HepG2 (cell line): ENCODE data around the gene RRBP1. TPM values are rescaled to one million over a fixed set of nuclear protein-coding genes. Genes with fewer than 3 reads are reported as not detected.
A peak's percentile ranks its signal among the peaks of the same experiment; 100 is the strongest.

ENCODE experiments used
- EHMT2 ChIP-seq: fragments of 200-600 bp; sonication (generic); IDR thresholded peaks from 2 replicates; pipeline ENCODE4 v1.7.0; 2017; ENCODE audit warnings: antibody characterized with exemption, low read depth, low read length, borderline replicate concordance
- KMT2B ChIP-seq: IDR thresholded peaks from 2 replicates; pipeline ENCODE4 v1.6.1; 2016; ENCODE audit warnings: missing genetic modification reagents, missing compliant biosample characterization
- MAFG ChIP-seq: sonication (generic); formaldehyde crosslinking; IDR thresholded peaks from 2 replicates; pipeline ENCODE4 v1.5.1; 2020; ENCODE audit warnings: mild to moderate bottlenecking, missing genetic modification reagents
- MBD4 ChIP-seq: IDR thresholded peaks from 2 replicates; pipeline ENCODE4 v1.6.1; 2012; ENCODE audit warnings: low read length, inconsistent platforms, borderline replicate concordance
- MTF2 ChIP-seq: sonication (generic); formaldehyde crosslinking; IDR thresholded peaks from 2 replicates; pipeline ENCODE4 v1.5.0; 2020; ENCODE audit warnings: missing genetic modification reagents, borderline replicate concordance
- NCOA2 ChIP-seq: sonication (generic); formaldehyde crosslinking; IDR thresholded peaks from 2 replicates; pipeline ENCODE4 v1.8.0; 2022; ENCODE audit warnings: inconsistent platforms
- NCOA5 ChIP-seq: sonication (generic); formaldehyde crosslinking; IDR thresholded peaks from 2 replicates; pipeline ENCODE4 v1.4.0; 2020; ENCODE audit warnings: missing genetic modification reagents
- NFE2L2 ChIP-seq: fragments of 150-350 bp; IDR thresholded peaks from 2 replicates; pipeline ENCODE4 v1.6.1; 2014; ENCODE audit warnings: low read length
- THYN1 ChIP-seq: sonication (generic); formaldehyde crosslinking; IDR thresholded peaks from 2 replicates; pipeline ENCODE4 v1.8.1; 2023; ENCODE audit warnings: low read depth, mild to moderate bottlenecking, moderate library complexity, missing genetic modification reagents, borderline replicate concordance
- YEATS4 ChIP-seq: sonication (generic); formaldehyde crosslinking; IDR thresholded peaks from 2 replicates; pipeline ENCODE4 v1.4.0; 2020; ENCODE audit warnings: missing genetic modification reagents, borderline replicate concordance
- ZKSCAN1 ChIP-seq: fragments of 150-350 bp; IDR thresholded peaks from 2 replicates; pipeline ENCODE4 v1.6.1; 2014; ENCODE audit warnings: low read length
- ZKSCAN5 ChIP-seq: sonication (generic); formaldehyde crosslinking; IDR thresholded peaks from 2 replicates; pipeline ENCODE4 v1.5.1; 2020; ENCODE audit warnings: mild to moderate bottlenecking, missing genetic modification reagents
- ZNF549 ChIP-seq: sonication (generic); formaldehyde crosslinking; IDR thresholded peaks from 2 replicates; pipeline ENCODE4 v1.5.0; 2020; ENCODE audit warnings: missing genetic modification reagents
- ZSCAN29 ChIP-seq: sonication (generic); formaldehyde crosslinking; conservative IDR thresholded peaks from 2 replicates; pipeline ENCODE4 v1.4.0; 2020; ENCODE audit warnings: mild to moderate bottlenecking, missing genetic modification reagents
- polyA plus RNA-seq, 8 experiments: library from polyadenylated mRNA; depleted of rRNA in 3 of 8; stranded (reverse) in 7 of 8; unstranded in 1 of 8; fragments of >200 nt; fragmentation: Illumina TruSeq in 4 of 8; extraction: Trizol in 4 of 8; gene quantifications; 2 replicates each; pipeline versions ENCODE4 v1.2.1 to v1.2.3, GENCODE V29; 2011 to 2016; ENCODE audit warnings: low read depth in 4 of 8, missing spikeins in 1 of 8, mixed read lengths in 1 of 8; ENCODE audit not compliant: insufficient read depth in 1 of 8
- total RNA-seq, 5 experiments: library from RNA; depleted of rRNA; stranded (reverse); fragments of >200 nt; fragmentation: Illumina TruSeq; extraction: Trizol; gene quantifications; 2 replicates each; pipeline ENCODE4 v1.2.3, GENCODE V29; 2016; ENCODE audit warnings: low read depth in 1 of 5
- TF ChIP-seq, protein P1 (sequence below): sonication (generic); formaldehyde crosslinking; IDR thresholded peaks from 2 replicates; pipeline ENCODE4; 2020; ENCODE audit warnings: missing genetic modification reagents, mild to moderate bottlenecking, borderline replicate concordance
- TF ChIP-seq, protein P2 (sequence below): sonication (generic); formaldehyde crosslinking; IDR thresholded peaks from one replicate; pipeline ENCODE4 v1.5.1; 2020; ENCODE audit warnings: mild to moderate bottlenecking, missing genetic modification reagents; ENCODE audit errors: not compliant biosample characterization
- TF ChIP-seq, protein P3 (sequence below): IDR thresholded peaks from 2 replicates; pipeline ENCODE4 v1.6.1; 2016; ENCODE audit warnings: missing genetic modification reagents, missing compliant biosample characterization

RRBP1 gene
- total and polyA plus RNA-seq, 2 of the 13 experiments (the other 11 are each of a cell fraction or from before 2014, with no cell fraction given) = 150 to 222 TPM

DNA sequence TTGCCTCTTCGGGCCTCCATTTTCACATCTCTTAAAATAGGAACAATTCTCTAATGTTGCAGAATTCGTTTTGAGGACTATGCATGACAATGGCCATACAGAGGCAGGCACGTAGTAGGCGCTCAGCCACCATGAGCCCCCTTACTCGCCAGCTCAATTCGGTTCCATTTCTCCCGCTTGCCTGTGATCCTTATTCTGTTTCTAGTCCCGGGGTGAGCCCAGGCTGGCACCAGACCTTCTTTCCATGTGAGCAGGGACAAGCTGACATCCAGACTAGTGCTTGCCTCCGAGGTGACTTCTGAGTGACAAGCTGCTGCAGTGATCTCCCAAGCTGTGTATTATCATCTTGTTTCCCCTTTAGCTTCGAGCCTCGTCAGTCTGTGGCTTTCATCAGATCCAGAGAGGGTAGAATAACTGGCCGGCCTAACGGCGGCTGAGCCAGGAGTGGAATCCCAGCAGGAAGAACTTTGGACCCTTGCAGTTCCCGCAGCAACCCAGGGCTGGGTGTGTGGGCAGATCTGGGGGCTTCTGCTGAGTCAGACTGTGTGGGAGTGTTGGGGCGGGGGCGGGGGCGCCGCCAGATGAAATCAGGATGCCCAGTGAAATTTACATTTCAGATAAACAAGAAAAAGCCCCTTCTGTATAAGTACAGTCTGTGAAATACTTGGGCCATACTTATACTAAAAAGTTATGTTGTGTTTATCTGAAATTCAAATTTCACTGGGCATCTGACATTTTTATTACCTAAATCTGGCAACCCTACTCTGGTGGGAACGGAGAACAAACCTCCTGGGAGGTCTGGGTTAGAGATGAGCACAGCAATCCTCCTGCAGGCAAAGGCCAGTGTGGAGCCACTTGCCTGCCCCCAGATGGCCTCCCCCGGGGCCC is 28.6 kb upstream of the RRBP1 start (continued):
- TF ChIP-seq, protein P1, sequence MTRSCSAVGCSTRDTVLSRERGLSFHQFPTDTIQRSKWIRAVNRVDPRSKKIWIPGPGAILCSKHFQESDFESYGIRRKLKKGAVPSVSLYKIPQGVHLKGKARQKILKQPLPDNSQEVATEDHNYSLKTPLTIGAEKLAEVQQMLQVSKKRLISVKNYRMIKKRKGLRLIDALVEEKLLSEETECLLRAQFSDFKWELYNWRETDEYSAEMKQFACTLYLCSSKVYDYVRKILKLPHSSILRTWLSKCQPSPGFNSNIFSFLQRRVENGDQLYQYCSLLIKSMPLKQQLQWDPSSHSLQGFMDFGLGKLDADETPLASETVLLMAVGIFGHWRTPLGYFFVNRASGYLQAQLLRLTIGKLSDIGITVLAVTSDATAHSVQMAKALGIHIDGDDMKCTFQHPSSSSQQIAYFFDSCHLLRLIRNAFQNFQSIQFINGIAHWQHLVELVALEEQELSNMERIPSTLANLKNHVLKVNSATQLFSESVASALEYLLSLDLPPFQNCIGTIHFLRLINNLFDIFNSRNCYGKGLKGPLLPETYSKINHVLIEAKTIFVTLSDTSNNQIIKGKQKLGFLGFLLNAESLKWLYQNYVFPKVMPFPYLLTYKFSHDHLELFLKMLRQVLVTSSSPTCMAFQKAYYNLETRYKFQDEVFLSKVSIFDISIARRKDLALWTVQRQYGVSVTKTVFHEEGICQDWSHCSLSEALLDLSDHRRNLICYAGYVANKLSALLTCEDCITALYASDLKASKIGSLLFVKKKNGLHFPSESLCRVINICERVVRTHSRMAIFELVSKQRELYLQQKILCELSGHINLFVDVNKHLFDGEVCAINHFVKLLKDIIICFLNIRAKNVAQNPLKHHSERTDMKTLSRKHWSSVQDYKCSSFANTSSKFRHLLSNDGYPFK (CRISPR knock-in tag) = peak; percentile 67; the same call in 1 of the 2 replicates
- TF ChIP-seq ZSCAN29 (CRISPR knock-in tag) (no peak), MAFG (CRISPR knock-in tag) (peak; percentile 72; the same call in 1 of the 2 replicates), NFE2L2 (peak; percentile 76; the same call in 1 of the 2 replicates), MTF2 (CRISPR knock-in tag) (0 out of 2 replicates have a peak, but pooled peaks have one; percentile 23), ZNF549 (CRISPR knock-in tag) (peak; percentile 94; the same call in 1 of the 2 replicates), THYN1 (CRISPR knock-in tag) (no peak), EHMT2 (no peak; the same call in 1 of the 2 replicates), NCOA5 (CRISPR knock-in tag) (no peak), YEATS4 (peak; percentile 75), ZKSCAN5 (CRISPR knock-in tag) (0 out of 2 replicates have a peak, but pooled peaks have one; percentile 22), ZKSCAN1 (peak; percentile 76; the same call in 1 of the 2 replicates), KMT2B (CRISPR knock-in tag) (peak; percentile 46; the same call in 1 of the 2 replicates), MBD4 (no peak), NCOA2 (peak; percentile 47)
- TF ChIP-seq, protein P2, sequence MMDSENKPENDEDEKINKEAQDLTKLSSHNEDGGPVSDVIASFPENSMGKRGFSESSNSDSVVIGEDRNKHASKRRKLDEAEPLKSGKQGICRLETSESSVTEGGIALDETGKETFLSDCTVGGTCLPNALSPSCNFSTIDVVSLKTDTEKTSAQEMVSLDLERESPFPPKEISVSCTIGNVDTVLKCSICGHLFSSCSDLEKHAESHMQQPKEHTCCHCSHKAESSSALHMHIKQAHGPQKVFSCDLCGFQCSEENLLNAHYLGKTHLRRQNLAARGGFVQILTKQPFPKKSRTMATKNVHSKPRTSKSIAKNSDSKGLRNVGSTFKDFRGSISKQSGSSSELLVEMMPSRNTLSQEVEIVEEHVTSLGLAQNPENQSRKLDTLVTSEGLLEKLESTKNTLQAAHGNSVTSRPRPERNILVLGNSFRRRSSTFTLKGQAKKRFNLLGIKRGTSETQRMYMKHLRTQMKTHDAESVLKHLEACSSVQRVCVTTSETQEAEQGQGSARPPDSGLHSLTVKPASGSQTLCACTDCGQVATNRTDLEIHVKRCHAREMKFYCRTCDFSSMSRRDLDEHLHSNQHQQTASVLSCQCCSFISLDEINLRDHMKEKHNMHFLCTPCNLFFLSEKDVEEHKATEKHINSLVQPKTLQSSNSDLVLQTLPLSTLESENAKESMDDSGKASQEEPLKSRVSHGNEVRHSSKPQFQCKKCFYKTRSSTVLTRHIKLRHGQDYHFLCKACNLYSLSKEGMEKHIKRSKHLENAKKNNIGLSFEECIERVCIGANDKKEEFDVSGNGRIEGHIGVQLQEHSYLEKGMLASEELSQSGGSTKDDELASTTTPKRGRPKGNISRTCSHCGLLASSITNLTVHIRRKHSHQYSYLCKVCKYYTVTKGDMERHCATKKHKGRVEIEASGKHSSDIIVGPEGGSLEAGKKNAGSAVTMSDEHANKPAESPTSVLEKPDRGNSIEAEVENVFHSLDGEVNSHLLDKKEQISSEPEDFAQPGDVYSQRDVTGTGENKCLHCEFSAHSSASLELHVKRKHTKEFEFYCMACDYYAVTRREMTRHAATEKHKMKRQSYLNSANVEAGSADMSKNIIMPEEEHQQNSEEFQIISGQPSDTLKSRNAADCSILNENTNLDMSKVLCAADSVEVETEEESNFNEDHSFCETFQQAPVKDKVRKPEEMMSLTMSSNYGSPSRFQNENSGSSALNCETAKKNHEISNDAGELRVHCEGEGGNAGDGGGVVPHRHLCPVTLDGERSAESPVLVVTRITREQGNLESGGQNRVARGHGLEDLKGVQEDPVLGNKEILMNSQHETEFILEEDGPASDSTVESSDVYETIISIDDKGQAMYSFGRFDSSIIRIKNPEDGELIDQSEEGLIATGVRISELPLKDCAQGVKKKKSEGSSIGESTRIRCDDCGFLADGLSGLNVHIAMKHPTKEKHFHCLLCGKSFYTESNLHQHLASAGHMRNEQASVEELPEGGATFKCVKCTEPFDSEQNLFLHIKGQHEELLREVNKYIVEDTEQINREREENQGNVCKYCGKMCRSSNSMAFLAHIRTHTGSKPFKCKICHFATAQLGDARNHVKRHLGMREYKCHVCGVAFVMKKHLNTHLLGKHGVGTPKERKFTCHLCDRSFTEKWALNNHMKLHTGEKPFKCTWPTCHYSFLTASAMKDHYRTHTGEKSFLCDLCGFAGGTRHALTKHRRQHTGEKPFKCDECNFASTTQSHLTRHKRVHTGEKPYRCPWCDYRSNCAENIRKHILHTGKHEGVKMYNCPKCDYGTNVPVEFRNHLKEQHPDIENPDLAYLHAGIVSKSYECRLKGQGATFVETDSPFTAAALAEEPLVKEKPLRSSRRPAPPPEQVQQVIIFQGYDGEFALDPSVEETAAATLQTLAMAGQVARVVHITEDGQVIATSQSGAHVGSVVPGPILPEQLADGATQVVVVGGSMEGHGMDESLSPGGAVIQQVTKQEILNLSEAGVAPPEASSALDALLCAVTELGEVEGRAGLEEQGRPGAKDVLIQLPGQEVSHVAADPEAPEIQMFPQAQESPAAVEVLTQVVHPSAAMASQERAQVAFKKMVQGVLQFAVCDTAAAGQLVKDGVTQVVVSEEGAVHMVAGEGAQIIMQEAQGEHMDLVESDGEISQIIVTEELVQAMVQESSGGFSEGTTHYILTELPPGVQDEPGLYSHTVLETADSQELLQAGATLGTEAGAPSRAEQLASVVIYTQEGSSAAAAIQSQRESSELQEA = no peak
- TF ChIP-seq, protein P3, sequence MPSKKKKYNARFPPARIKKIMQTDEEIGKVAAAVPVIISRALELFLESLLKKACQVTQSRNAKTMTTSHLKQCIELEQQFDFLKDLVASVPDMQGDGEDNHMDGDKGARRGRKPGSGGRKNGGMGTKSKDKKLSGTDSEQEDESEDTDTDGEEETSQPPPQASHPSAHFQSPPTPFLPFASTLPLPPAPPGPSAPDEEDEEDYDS (CRISPR knock-in tag) = peak; percentile 58
